GM12892 (cell line): Measurements from ENCODE around the gene VWA8. TPM values are rescaled to one million over a fixed set of nuclear protein-coding genes. Genes with fewer than 3 reads are reported as not detected.

Experiments used
- DNase-seq: peaks from one replicate; pipeline ENCODE4 v3.0.0; 2011; ENCODE audit not compliant: insufficient read length
- FAIRE-seq: peaks from 2 replicates; lab custom pipeline; 2011; peaks lifted over from hg19 to GRCh38; lab: Jason Lieb, UNC
- POLR2A ChIP-seq: IDR thresholded peaks from 2 replicates; pipeline ENCODE4 v1.6.1; 2011; ENCODE audit warnings: low read depth, low read length, control low read depth
- POLR2AphosphoS5 ChIP-seq: IDR thresholded peaks from 2 replicates; pipeline ENCODE4 v1.6.1; 2011; ENCODE audit warnings: low read depth, low read length, control low read depth
- TAF1 ChIP-seq: IDR thresholded peaks from 2 replicates; pipeline ENCODE4 v1.6.1; 2011; ENCODE audit warnings: low read depth, mild to moderate bottlenecking, control low read depth, low read length, borderline replicate concordance
- polyA plus RNA-seq: library from polyadenylated mRNA; unstranded; fragments of >200 nt; gene quantifications from one replicate; pipeline ENCODE4 v1.2.1, GENCODE V29; 2012; ENCODE audit warnings: missing spikeins, inconsistent platforms; ENCODE audit not compliant: missing spikeins

VWA8 gene
- 11.7 TPM for polyA plus RNA-seq

DNA sequence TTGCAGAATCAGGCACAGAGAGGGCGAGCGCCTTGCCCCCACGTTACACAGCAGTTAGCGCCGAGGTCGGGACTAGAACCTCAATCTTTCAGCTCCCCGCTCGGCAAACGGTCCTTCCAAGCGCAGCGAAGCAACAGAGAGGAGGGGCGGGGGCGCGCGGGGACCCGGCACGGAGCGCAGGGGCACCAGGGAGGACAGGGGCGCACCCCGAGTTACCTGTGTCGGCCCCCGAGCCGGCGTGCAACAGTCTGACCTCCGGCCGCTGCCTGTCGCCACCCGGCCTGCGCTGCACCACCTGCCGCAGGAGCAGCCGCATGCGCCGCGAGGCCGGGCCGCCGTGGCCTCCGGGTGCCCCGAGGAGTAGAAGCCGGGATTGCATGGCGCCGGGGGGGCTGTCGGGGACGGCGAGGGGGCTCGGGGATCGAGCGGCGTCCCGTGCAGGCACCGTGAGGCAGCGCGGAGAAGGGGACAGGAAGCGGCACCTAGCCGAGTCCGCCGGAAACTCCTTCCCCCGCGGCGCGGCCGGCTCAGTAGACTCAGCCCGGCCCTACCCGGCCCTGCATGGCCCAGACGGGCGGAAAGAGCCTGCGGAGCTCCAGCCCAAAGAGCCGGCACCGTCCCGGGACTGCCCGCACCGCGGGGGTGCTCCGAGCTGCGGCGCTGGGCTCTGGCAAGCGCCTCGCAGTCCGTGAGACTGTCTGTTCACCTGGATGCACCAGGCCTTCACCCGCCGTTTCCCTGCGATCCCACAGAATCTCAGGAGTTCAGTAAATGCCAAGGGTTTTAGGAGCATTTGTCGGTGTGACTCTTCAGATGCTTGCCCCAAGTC, at the start of gene VWA8:
TSS of gene VWA8 (minus strand) at position 473 of the 829 bp plus-strand sequence. CDS start at position 379, 94 bp downstream.
- peak; percentile 63; the same call in 1 of the 2 replicates for TF ChIP-seq TAF1
- peak; percentile 75 for TF ChIP-seq POLR2AphosphoS5
- TF ChIP-seq POLR2A: peak; percentile 85
- DNase-seq: peak; percentile 82
- FAIRE-seq: peak; percentile 89

DNA sequence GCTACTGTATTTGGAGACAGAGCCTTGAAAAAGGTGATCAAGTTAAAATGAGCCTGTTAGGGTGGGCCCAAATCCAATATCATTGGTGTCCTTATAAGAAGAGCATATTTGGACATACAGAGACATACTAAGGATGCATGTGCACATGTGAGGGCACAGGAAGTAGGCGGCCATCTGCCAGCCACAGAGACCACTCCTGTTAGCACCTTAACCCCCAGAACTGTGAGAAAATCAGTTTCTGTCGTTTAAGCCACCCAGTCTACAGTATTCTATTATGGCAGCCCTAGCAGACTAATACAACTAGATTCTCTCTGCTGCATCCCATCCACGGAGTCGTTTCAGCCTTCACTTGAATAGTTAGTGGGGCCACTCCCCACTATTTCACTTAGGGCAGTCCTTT, 48.1 kb upstream of the VWA8 start:
- TF ChIP-seq POLR2A (no peak), TAF1 (no peak), POLR2AphosphoS5 (no peak)
- DNase-seq (no peak), FAIRE-seq (no peak)

DNA sequence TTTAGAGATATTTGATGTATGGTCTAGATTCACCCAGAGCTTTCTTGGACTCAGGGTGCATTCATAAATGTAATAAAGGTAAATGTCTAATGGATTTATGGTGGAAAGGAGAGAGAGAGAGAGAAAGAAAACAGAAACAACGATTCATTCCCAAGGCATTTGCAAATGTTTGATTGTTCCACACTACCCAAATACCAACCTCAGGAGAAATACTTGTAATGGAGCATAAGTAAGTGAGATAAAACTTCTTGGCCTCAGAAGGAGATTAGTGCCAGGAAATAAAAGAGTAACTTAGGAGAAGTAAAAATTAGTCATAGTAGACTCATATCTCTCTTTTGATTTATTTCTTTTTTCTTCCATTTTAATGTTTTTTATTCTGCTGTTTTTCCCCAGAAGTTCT, 46.9 kb upstream of the VWA8 start:
- FAIRE-seq (no peak), DNase-seq (no peak)
- TF ChIP-seq POLR2A (no peak), POLR2AphosphoS5 (no peak), TAF1 (no peak)

DNA sequence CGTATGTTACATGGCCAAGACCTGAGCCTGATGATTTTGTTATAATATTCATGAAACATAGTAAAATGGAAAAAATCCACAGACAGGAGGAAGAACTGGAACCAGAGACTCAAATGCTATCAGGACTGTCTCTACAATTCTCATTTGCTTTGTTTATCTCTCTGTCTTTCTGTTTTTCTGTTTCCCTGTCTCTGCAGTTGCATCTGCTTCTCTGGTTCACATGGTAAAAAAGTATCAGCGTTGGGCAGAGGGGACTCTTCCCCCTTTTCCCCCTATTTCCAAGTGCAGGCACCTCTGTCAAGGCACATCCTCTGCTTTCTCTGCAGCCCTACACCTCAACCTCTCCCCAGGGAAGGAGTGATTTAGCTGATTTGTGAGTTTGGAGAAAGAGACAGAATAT, 41.2 kb upstream of the VWA8 start:
- TF ChIP-seq POLR2AphosphoS5 (no peak), TAF1 (no peak), POLR2A (no peak)
- no peak for FAIRE-seq
- DNase-seq: no peak

DNA sequence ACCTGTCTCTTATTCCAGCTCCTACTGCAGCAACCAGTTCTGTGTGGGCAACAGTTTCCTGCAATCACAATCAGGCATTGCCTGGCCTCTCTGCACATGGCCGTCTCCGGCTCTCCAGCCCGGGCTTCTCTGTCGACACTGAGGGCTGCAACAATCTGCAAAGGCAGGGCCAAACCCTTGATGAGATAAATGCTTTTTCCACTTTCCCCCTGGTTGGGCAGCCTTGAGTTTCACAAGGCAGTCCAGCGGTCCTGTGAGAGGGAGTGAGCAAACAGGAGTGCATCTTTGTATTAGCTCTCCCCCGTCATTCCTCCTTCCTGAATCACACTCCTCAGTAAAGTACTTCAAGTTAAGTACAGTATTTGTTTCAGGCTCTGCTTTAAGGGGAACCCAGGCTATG, 40.7 kb upstream of the VWA8 start:
- DNase-seq (no peak), FAIRE-seq (no peak)
- TF ChIP-seq POLR2AphosphoS5 (no peak), TAF1 (no peak), POLR2A (no peak)

DNA sequence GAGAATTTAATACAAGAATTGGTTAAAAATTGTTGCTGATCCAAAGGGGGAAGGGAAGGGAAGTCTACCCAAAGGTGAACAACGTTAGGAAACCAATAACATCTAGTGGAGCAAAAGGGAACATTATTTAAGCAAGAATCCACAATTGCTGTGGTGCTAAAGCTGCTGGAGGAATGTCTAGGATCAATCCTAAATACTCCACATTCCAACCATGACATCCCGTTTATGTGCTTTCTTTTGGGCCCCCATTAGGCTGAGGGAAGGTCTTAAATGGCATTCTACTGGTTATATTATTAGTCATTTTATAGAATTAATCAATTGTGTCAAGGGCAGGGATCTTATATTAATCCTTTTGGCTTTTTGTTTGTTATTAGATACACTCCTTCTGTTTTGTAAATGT, 39.9 kb upstream of the VWA8 start:
- no peak for FAIRE-seq
- DNase-seq: no peak
- TF ChIP-seq TAF1: no peak

DNA sequence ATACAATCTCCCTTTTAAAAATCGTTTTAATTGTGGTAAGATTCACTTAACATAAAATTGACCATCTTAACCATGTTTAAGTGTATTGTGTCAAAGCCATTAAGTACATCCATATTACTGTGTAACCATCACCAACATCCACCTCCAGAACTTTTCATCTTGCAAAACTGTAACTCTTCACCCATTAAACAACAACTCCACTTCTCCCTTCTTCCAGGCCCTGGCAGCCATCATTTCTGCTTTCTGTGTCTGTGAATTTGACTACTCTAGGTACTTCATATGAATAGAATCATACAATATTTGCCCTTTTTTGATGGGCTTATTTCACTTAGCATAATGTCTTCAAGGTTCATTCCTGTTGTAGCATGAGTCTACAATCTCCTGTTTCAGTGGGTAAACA, 36.5 kb upstream of the VWA8 start:
- DNase-seq (no peak), FAIRE-seq (no peak)
- TF ChIP-seq TAF1 (no peak), POLR2AphosphoS5 (no peak), POLR2A (no peak)

DNA sequence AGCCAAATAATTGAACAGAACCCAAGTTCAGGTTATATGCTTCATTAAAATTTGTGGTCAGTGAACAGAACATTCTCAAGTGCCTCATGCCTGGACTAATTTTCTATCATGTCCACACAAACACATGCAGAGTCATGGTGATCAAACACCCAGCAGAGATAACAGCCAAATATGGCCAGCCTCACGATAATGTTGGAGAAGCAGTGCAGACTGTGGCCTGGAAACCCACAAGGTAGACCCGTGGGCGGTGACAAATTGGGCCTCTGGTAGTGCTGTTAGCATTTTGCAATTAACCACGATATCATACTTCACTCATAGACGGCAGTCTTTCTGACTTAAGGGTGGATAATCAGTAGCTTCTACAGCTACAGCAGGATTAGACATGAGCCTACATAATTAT, 35.0 kb upstream of the VWA8 start:
- DNase-seq (no peak), FAIRE-seq (no peak)
- TF ChIP-seq POLR2A (no peak), POLR2AphosphoS5 (no peak), TAF1 (no peak)

DNA sequence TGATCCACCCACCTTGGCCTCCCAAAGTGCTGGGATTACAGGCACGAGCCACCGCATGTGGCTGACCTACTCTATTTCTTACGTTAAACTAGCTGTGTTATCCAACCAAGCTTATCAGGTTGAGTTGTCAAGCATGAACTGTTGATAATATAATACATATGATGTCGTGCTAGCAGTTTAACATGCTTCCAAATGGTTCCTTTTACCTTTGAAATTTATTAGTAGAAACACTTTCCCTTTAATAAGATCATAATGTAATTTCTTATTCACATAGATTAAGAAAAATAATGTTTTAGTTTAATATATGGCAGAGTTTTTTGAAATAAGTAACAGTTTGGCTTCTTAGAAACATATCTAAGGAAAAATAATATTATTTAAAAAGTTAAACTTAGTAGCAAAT, 34.4 kb upstream of the VWA8 start:
- no peak for FAIRE-seq
- TF ChIP-seq POLR2AphosphoS5: no peak
- TF ChIP-seq POLR2A: no peak
- no peak for TF ChIP-seq TAF1
- DNase-seq: no peak

DNA sequence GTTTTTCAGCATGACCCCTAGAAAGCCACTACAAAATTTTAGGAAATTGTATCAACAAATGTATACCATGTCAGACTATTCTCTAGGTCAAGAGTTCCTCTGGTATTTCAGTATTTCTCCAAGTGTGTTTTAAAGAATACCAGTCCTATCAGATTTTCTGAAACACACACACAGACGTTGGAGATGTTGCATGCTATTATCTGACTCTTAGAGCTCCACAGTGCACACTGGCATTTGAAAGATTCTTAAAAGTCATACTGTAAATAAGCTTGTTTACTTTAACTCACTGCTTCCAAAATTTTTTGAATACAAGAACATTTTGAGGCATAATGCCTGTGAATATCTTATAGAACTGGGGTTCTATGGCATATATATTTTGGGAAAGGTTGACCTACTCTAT, 33.8 kb upstream of the VWA8 start:
- FAIRE-seq (no peak), DNase-seq (no peak)
- no peak for TF ChIP-seq POLR2A
- TF ChIP-seq TAF1: no peak
- TF ChIP-seq POLR2AphosphoS5: no peak

DNA sequence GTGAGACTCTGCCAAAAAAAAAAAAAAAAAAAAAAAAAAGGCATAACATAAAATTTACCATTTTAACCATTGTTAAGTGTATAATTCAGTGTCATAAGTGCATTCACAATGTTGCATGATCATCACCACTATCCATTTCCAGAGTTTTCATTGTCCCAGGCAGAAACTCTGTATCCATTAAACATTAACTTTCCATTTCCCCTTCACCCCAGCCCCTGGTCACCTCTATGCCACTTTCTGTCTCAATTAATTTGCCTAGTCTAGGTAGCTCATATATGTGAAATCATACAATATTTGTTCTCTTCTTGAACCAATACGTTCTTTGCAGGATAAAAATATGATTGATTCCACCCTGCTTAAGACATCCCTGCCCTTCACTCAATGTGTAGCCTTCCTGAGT, 31.0 kb upstream of the VWA8 start:
- TF ChIP-seq POLR2A (no peak), TAF1 (no peak), POLR2AphosphoS5 (no peak)
- FAIRE-seq (no peak), DNase-seq (no peak)

DNA sequence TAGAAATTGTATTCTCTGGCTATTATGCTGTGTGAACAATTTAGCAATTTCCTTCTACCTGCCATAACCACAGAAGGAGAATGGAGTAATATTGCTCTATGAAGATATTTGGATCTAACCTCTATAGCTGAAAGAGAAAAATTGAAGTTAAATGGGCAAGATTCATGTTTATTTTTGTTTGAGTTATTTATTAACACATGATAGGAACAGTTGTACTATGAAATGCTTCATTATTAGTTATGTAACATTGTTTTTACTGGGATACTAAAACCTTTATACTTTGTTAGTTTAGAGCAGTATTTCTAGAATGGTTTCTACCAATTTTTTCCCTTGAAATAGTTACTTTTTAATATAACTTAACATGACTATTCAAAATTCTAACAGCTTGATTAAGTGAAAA, 27.3 kb upstream of the VWA8 start:
- TF ChIP-seq POLR2AphosphoS5 (no peak), POLR2A (no peak), TAF1 (no peak)
- DNase-seq (no peak), FAIRE-seq (no peak)
